Fibroblast of villous mesenchyme (primary cell): Measurements from ENCODE around the gene PLEKHA8. TPM values are rescaled to one million over a fixed set of nuclear protein-coding genes. Genes with fewer than 3 reads are reported as not detected.

ENCODE experiments used
- DNase-seq: peaks from one replicate; pipeline ENCODE4 v3.0.0-alpha.2; 2010; ENCODE audit warnings: low read depth
- H3K4me3 ChIP-seq: 2 replicates; pipeline ENCODE4 v1.5.1; 2011; ENCODE audit warnings: low read depth, mild to moderate bottlenecking, low read length
- CTCF ChIP-seq: IDR thresholded peaks from 2 replicates; pipeline ENCODE4 v1.5.1; 2012; ENCODE audit warnings: low read depth, mild to moderate bottlenecking, low read length; ENCODE audit not compliant: insufficient read depth
- total RNA-seq: library from RNA; depleted of rRNA; stranded (reverse); fragments of >200 nt; gene quantifications from 2 replicates; pipeline ENCODE4 v1.2.3, GENCODE V29; 2012

The PLEKHA8 gene
- total RNA-seq, 1 donor, result 17.7 TPM

- no peak for TF ChIP-seq CTCF
- no peak for DNase-seq
- no peak overlapping the region for H3K4me3 ChIP-seq
Measured at GRCh38 chr7:30069096-30069867, 41.1 kb downstream of the PLEKHA8 start.

GRCh38 chr7:30070052-30070451, 41.8 kb downstream of the PLEKHA8 start:
- DNase-seq, result no peak
- TF ChIP-seq CTCF, result no peak
- H3K4me3 ChIP-seq, result no peak overlapping the region

GRCh38 chr7:30072735-30073134, 44.5 kb downstream of the PLEKHA8 start:
- no peak for TF ChIP-seq CTCF
- no peak for DNase-seq
- no peak overlapping the region for H3K4me3 ChIP-seq

GRCh38 chr7:30074422-30075030, 46.3 kb downstream of the PLEKHA8 start:
- TF ChIP-seq CTCF, result peak; percentile 44
- no peak overlapping the region for H3K4me3 ChIP-seq
- peak; percentile 49 for DNase-seq

GRCh38 chr7:30076411-30076810, 48.2 kb downstream of the PLEKHA8 start:
- TF ChIP-seq CTCF, result no peak
- H3K4me3 ChIP-seq, result no peak overlapping the region
- no peak for DNase-seq

GRCh38 chr7:30078280-30078679, 50.1 kb downstream of the PLEKHA8 start:
- no peak for TF ChIP-seq CTCF
- DNase-seq, result no peak
- H3K4me3 ChIP-seq, result no peak overlapping the region
